ENCODE measurements around the gene CFAP54.
"Not testable (repeated sequence)": the region's sequence is repeated elsewhere in the genome, so short reads cannot be mapped to it uniquely, and the experiment has no call there.

CFAP54 gene

GRCh38 chr12:96465896-96466295, 23.5 kb upstream of the CFAP54 start:
- Mint-ChIP-seq H3K27me3 (ENCODE audit: low read depth) (peaks cover 16% of the 10 kb centered on the region), H3K4me1 (ENCODE audit: low read depth) (no peaks in the 10 kb centered on the region), H3K27ac (no peak overlapping the region), H3K4me3 (no peak overlapping the region), H3K36me3 (ENCODE audit: low read depth) (peaks cover 7% of the 10 kb centered on the region), H3K9me3 (peaks cover 8% of the 10 kb centered on the region)

DNA sequence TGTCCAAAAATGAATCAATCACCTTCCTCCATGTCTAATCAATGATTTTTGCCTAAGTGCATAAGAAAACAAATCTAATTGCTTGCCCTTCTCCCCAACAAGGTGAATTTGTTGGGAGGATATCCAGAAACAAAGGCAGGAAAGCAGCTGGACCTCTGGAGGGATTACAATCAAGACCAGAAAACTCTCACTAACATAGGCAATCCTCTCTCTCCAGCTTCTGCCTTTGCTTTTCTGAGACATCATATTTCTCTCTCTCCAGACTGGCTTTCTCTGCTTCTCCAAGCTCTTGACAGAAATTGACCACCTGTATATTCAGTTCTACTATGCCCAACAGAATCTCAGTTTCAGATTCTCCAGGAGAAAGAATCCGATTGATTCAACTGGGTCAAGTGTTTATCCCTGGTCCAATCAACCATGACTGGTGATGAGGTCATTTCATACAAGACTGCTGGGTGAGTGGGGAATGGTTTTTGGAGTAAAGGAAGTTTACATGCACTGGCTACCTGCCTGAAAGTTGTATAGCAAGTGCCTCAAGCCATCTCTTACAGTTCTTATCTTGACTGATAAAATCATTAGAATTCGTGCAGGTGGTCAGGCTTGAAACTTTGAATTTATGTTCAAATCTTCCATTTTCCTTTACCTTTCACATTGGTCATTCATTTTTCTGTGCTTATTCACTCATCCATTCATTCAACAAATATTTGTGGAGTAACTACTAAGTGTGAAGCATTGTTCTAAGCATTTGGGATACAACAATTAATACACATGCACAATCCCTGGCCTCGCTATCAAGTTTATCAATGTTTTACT, 22.2 kb upstream of the CFAP54 start:
- H3K4me3 Mint-ChIP-seq: no peak overlapping the region
- peaks cover 8% of the 10 kb centered on the region for H3K9me3 Mint-ChIP-seq
- H3K27me3 Mint-ChIP-seq (ENCODE audit: low read depth): peaks cover 16% of the 10 kb centered on the region
- no peaks in the 10 kb centered on the region for H3K4me1 Mint-ChIP-seq (ENCODE audit: low read depth)
- no peak overlapping the region for H3K27ac Mint-ChIP-seq
- peaks cover 7% of the 10 kb centered on the region for H3K36me3 Mint-ChIP-seq (ENCODE audit: low read depth)

DNA sequence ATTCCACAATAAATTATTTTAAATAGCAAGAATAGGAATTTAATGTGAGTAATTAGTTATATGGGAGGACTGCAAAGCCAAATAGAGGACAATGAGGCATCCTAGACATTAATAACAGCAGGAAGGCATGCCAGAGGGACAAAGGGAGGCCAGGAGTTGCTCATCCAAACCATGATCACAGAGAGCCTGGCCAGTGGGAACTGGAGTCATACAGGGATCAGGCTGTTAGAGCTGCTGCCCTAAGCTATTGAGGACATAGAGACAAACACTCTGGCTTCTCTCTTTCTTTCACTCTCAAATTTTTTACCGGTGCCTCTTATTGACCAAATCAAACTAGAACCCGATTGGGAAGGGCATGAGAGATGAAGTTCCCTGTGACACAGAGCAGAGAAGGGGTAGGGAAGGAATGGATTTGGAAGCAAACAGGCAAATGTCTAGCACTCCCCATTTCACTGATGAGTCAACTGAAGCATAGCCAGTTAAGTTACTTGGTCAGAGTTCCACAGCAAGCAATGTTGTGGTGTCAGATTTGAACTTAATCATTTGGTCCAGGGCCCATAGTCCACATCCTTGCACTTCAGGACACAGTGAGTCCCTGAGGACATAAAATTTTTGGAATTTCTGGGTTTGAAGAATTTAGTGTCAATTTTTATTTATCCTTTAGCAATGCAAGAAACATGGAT, 17.9 kb upstream of the CFAP54 start:
- Mint-ChIP-seq H3K9me3 (peaks cover 8% of the 10 kb centered on the region), H3K4me3 (no peak overlapping the region), H3K27ac (no peak overlapping the region), H3K27me3 (ENCODE audit: low read depth) (peaks cover 16% of the 10 kb centered on the region), H3K4me1 (ENCODE audit: low read depth) (peaks cover 6% of the 10 kb centered on the region), H3K36me3 (ENCODE audit: low read depth) (peaks cover 8% of the 10 kb centered on the region)

- H3K9me3 Mint-ChIP-seq: peaks cover 8% of the 10 kb centered on the region
- H3K4me1 Mint-ChIP-seq (ENCODE audit: low read depth): peaks cover 6% of the 10 kb centered on the region
- H3K27me3 Mint-ChIP-seq (ENCODE audit: low read depth): peaks cover 16% of the 10 kb centered on the region
- H3K4me3 Mint-ChIP-seq: no peak overlapping the region
- H3K27ac Mint-ChIP-seq: no peak overlapping the region
- peaks cover 8% of the 10 kb centered on the region for H3K36me3 Mint-ChIP-seq (ENCODE audit: low read depth)
Measured at GRCh38 chr12:96472384-96472783, 17.0 kb upstream of the CFAP54 start.

GRCh38 chr12:96473394-96474093, 15.8 kb upstream of the CFAP54 start:
- H3K9me3 Mint-ChIP-seq: peaks cover 8% of the 10 kb centered on the region
- peaks cover 6% of the 10 kb centered on the region for H3K4me1 Mint-ChIP-seq (ENCODE audit: low read depth)
- no peak overlapping the region for H3K27ac Mint-ChIP-seq
- peaks cover 8% of the 10 kb centered on the region for H3K36me3 Mint-ChIP-seq (ENCODE audit: low read depth)
- no peak overlapping the region for H3K4me3 Mint-ChIP-seq
- H3K27me3 Mint-ChIP-seq (ENCODE audit: low read depth): peaks cover 20% of the 10 kb centered on the region

GRCh38 chr12:96474206-96474605, 15.2 kb upstream of the CFAP54 start:
- peaks cover 17% of the 10 kb centered on the region for H3K27me3 Mint-ChIP-seq (ENCODE audit: low read depth)
- H3K27ac Mint-ChIP-seq: no peak overlapping the region
- H3K36me3 Mint-ChIP-seq (ENCODE audit: low read depth): peaks cover 8% of the 10 kb centered on the region
- H3K4me1 Mint-ChIP-seq (ENCODE audit: low read depth): peaks cover 6% of the 10 kb centered on the region
- H3K4me3 Mint-ChIP-seq: no peak overlapping the region
- peaks cover 8% of the 10 kb centered on the region for H3K9me3 Mint-ChIP-seq

DNA sequence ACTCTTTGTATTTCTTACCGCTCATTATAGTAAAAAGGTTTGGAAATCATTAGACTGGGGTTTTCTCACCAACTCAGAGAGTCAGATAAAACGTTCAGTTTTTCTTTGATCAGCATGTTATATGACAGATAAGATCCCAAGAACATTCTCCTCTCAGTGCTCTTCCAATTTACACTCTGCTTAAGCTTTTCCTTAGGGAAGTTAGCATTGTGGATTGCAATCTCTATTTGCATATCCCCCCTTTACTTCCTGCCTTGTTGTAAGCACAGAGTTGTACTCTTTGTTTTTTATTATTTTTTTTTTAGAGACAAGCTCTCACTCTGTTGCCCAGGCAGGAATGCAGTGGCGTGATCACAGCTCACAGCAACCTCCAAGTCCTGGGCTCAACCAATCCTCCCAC, 11.4 kb upstream of the CFAP54 start:
- no peak overlapping the region for H3K4me3 Mint-ChIP-seq
- peaks cover 1% of the 10 kb centered on the region for H3K36me3 Mint-ChIP-seq (ENCODE audit: low read depth)
- H3K4me1 Mint-ChIP-seq (ENCODE audit: low read depth): peaks cover 6% of the 10 kb centered on the region
- H3K9me3 Mint-ChIP-seq: no peaks in the 10 kb centered on the region
- no peak overlapping the region for H3K27ac Mint-ChIP-seq
- peaks cover 12% of the 10 kb centered on the region for H3K27me3 Mint-ChIP-seq (ENCODE audit: low read depth)

DNA sequence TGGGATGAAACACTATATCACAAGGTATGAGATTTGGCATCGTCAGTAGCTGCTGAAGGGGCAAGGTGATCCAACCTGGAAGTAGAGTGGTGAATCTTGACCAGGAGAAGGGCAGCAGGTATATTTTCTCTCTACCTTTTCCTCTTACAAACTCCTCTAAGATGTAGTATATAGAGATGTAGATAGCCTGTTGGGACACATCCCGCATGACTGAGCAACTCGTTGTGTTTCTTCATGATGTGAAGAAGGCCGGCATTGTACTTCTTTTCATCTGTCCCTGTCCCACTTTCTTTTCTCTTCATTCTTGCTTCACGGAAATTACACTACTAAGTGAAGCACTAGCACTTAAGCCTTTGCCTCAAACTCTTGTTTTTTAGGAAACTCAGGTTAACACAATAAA, 7.3 kb upstream of the CFAP54 start:
- H3K4me1 Mint-ChIP-seq (ENCODE audit: low read depth): peaks cover 20% of the 10 kb centered on the region
- H3K4me3 Mint-ChIP-seq: no peak overlapping the region
- no peaks in the 10 kb centered on the region for H3K36me3 Mint-ChIP-seq (ENCODE audit: low read depth)
- H3K27me3 Mint-ChIP-seq (ENCODE audit: low read depth): peaks cover 12% of the 10 kb centered on the region
- H3K9me3 Mint-ChIP-seq: no peaks in the 10 kb centered on the region
- no peak overlapping the region for H3K27ac Mint-ChIP-seq

DNA sequence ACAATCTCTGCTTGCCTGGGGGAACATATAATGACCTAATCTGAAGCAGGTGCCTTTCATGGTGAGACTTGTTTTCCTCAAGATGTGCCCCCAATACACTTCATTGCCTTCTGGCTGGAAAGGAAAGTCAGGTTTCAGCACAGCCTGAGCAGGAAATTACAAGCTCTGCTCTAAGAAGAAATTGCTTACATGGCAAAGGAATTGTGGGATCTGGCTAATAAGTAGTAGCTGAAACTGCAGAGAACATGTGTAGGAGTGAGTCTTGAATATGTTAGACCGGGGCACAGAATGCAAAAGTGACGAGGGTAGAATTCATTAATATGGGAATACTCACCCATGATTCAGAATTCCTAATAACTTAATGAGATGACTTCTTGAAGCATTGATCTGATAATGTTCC, 6.3 kb upstream of the CFAP54 start:
- H3K27ac Mint-ChIP-seq: peak overlapping the region; percentile 0
- no peaks in the 10 kb centered on the region for H3K9me3 Mint-ChIP-seq
- H3K4me3 Mint-ChIP-seq: no peak overlapping the region
- H3K4me1 Mint-ChIP-seq (ENCODE audit: low read depth): peaks cover 25% of the 10 kb centered on the region
- H3K36me3 Mint-ChIP-seq (ENCODE audit: low read depth): no peaks in the 10 kb centered on the region
- H3K27me3 Mint-ChIP-seq (ENCODE audit: low read depth): peaks cover 16% of the 10 kb centered on the region

DNA sequence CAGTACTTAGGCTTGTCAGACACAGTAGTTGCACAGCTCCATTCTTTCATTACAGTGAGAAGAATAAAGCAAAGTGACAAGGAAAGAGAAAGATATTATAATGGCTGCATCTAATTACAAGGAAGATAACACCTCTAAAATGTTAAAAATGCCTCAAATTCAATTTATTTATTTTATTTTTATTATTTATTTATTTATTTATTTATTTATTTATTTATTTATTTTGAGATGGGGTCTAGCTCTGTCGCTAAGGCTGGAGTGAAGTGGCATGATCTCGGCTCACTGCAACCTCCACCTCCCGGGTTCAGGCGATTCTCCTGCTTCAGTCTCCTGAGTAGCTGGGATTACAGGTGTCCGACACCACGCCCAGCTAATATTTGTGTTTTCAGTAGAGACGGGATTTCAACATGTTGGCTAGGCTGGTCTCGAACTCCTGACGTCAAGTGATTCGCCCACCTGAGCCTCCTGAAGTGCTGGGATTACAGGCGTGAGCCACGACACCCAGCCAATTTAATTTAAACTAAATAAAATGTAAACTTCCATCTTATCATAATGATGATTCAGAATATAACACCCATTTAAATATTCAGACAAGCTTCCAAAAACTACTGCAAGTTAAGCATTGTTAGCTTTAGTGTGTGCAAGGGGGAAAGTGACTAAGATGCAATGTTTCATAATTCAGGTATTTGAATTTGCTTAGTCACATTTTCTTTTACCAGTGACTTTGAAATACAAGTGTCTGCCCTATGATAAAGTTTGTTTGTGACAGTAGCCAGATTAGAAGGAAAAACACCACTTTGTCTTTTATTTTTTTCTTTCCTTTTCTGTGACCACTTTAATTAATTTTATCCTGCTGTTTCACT, 2.4 kb upstream of the CFAP54 start:
- Mint-ChIP-seq H3K4me1 (ENCODE audit: low read depth) (peaks cover 33% of the 10 kb centered on the region), H3K27me3 (ENCODE audit: low read depth) (peaks cover 31% of the 10 kb centered on the region), H3K4me3 (no peak overlapping the region), H3K27ac (no peak overlapping the region), H3K9me3 (no peaks in the 10 kb centered on the region), H3K36me3 (ENCODE audit: low read depth) (no peaks in the 10 kb centered on the region)

- no peak overlapping the region for H3K27ac Mint-ChIP-seq
- H3K4me1 Mint-ChIP-seq (ENCODE audit: low read depth): peaks cover 37% of the 10 kb centered on the region
- no peaks in the 10 kb centered on the region for H3K9me3 Mint-ChIP-seq
- no peak overlapping the region for H3K4me3 Mint-ChIP-seq
- peaks cover 36% of the 10 kb centered on the region for H3K27me3 Mint-ChIP-seq (ENCODE audit: low read depth)
- no peaks in the 10 kb centered on the region for H3K36me3 Mint-ChIP-seq (ENCODE audit: low read depth)
Measured at GRCh38 chr12:96487634-96488033, 1.7 kb upstream of the CFAP54 start.

- Mint-ChIP-seq H3K36me3 (ENCODE audit: low read depth) (peaks cover 4% of the 10 kb centered on the region), H3K27ac (no peak overlapping the region), H3K9me3 (peaks cover 4% of the 10 kb centered on the region), H3K4me3 (no peak overlapping the region), H3K4me1 (ENCODE audit: low read depth) (peaks cover 35% of the 10 kb centered on the region), H3K27me3 (ENCODE audit: low read depth) (peaks cover 26% of the 10 kb centered on the region)
Measured at GRCh38 chr12:96493106-96493505, 3.7 kb downstream of the CFAP54 start.

- H3K9me3 Mint-ChIP-seq; H3K4me3 Mint-ChIP-seq; H3K36me3 Mint-ChIP-seq (ENCODE audit: low read depth); H3K27ac Mint-ChIP-seq: not testable (repeated sequence)
- Mint-ChIP-seq H3K27me3 (ENCODE audit: low read depth) (peaks cover 26% of the 10 kb centered on the region), H3K4me1 (ENCODE audit: low read depth) (peaks cover 31% of the 10 kb centered on the region)
Measured at GRCh38 chr12:96494154-96494553, 4.8 kb downstream of the CFAP54 start.

DNA sequence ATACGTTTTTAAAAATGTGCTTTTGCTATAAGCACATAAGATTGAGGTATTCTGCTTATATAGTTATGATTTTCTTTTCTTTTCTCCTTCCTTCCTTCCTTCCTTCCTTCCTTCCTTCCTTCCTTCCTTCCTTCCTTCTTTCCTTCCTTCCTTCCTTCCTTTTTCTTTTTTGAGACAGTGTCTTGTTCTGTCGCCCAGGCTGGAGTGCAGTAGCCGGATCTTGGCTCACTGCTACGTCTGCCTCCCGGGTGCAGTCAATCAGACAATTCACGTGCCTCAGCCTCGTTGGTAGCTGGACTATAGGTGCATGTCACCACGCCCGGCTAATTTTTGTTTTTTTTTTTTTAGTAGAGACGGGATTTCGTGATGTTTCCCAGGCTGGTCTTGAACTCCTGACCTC, 5.8 kb downstream of the CFAP54 start:
- Mint-ChIP-seq H3K9me3 (peaks cover 4% of the 10 kb centered on the region), H3K4me3 (no peak overlapping the region), H3K36me3 (ENCODE audit: low read depth) (peaks cover 4% of the 10 kb centered on the region), H3K4me1 (ENCODE audit: low read depth) (peaks cover 31% of the 10 kb centered on the region), H3K27me3 (ENCODE audit: low read depth) (peaks cover 18% of the 10 kb centered on the region), H3K27ac (peak overlapping the region; percentile 56)

Measured in T-helper 1 cell treated with Interleukin-12 subunit alpha and Interleukin-12 subunit beta and Interleukin-4 antibody, amounts not matched to agents 30 μg/mL and 1 μg/mL, for 36 hours (primary cell).